Activated CD4-positive, alpha-beta T cell treated with anti-CD3 and anti-CD28 coated beads, Interleukin-2, amount 10 ng/mL, durations not matched to agents 24 days and 14 days (primary cell): Measurements from ENCODE around the gene ANGPTL8. TPM values are rescaled to one million over a fixed set of nuclear protein-coding genes. Genes with fewer than 3 reads are reported as not detected.

Experiments used
- DNase-seq: peaks from one replicate; pipeline ENCODE4 v3.0.0; 2022
- H3K27ac Mint-ChIP-seq: one replicate; pipeline ENCODE4 v1.8.0; 2022; ENCODE audit warnings: mild to moderate bottlenecking, mixed read lengths
- H3K27me3 Mint-ChIP-seq: one replicate; pipeline ENCODE4 v1.8.0; 2022; ENCODE audit warnings: mixed read lengths
- H3K36me3 Mint-ChIP-seq: one replicate; pipeline ENCODE4 v1.8.0; 2022; ENCODE audit warnings: low read depth, mild to moderate bottlenecking, mixed read lengths
- H3K4me1 Mint-ChIP-seq: one replicate; pipeline ENCODE4 v1.8.0; 2021; ENCODE audit warnings: mixed read lengths
- H3K4me3 Mint-ChIP-seq: one replicate; pipeline ENCODE4 v1.8.0; 2022; ENCODE audit warnings: mild to moderate bottlenecking, moderate library complexity, mixed read lengths
- H3K9me3 Mint-ChIP-seq: one replicate; pipeline ENCODE4 v1.8.0; 2021; ENCODE audit warnings: mixed read lengths
- intact Hi-C: fragments of 100-400 bp; cut with micrococcal nuclease; formaldehyde crosslinking; loops from one replicate; pipeline ENCODE4 v1.15.1; 2023
- total RNA-seq: library from RNA; stranded (reverse); gene quantifications from 2 replicates; pipeline ENCODE4 v1.2.3, GENCODE V29; 2022

The ANGPTL8 gene
- total RNA-seq, 1 donor from 2014 or later: not detected

- Mint-ChIP-seq H3K9me3 (no peaks in the 10 kb centered on the region), H3K36me3 (no peaks in the 10 kb centered on the region), H3K27me3 (peaks cover 16% of the 10 kb centered on the region), H3K4me3 (no peak overlapping the region), H3K4me1 (peaks cover 7% of the 10 kb centered on the region), H3K27ac (no peak overlapping the region)
- intact Hi-C loops: loop anchor here (5.0 kb wide), 1 partner anchor 42 kb away; the partner anchor contains the start of gene SPC24
- DNase-seq: no peak
These were observed 40.5 kb upstream of the ANGPTL8 start for GRCh38 chr19:11198769-11199424.

GRCh38 chr19:11199517-11199916 lies 39.9 kb upstream of the ANGPTL8 start:
- peaks cover 16% of the 10 kb centered on the region for H3K27me3 Mint-ChIP-seq
- H3K36me3 Mint-ChIP-seq: no peaks in the 10 kb centered on the region
- no peaks in the 10 kb centered on the region for H3K9me3 Mint-ChIP-seq
- H3K27ac Mint-ChIP-seq: no peak overlapping the region
- no peak overlapping the region for H3K4me3 Mint-ChIP-seq
- no peak for DNase-seq
- intact Hi-C loops: loop anchor here (5.0 kb wide), 1 partner anchor 42 kb away; the partner anchor contains the start of gene SPC24
- peaks cover 7% of the 10 kb centered on the region for H3K4me1 Mint-ChIP-seq

- peaks cover 10% of the 10 kb centered on the region for H3K4me1 Mint-ChIP-seq
- no peaks in the 10 kb centered on the region for H3K9me3 Mint-ChIP-seq
- H3K4me3 Mint-ChIP-seq: no peak overlapping the region
- H3K36me3 Mint-ChIP-seq: no peaks in the 10 kb centered on the region
- no peak overlapping the region for H3K27ac Mint-ChIP-seq
- intact Hi-C loops: loop anchor here (5.0 kb wide), 1 partner anchor 163 kb away; no protein-coding TSS in a partner anchor
- DNase-seq: no peak
- H3K27me3 Mint-ChIP-seq: peaks cover 21% of the 10 kb centered on the region
These were observed 39.3 kb upstream of the ANGPTL8 start for GRCh38 chr19:11200015-11200574.

GRCh38 chr19:11200931-11201330 lies 38.5 kb upstream of the ANGPTL8 start:
- H3K36me3 Mint-ChIP-seq: no peaks in the 10 kb centered on the region
- no peaks in the 10 kb centered on the region for H3K9me3 Mint-ChIP-seq
- intact Hi-C loops: loop anchor here (5.0 kb wide), 1 partner anchor 164 kb away; no protein-coding TSS in a partner anchor
- peaks cover 20% of the 10 kb centered on the region for H3K27me3 Mint-ChIP-seq
- peaks cover 7% of the 10 kb centered on the region for H3K4me1 Mint-ChIP-seq
- DNase-seq: no peak
- H3K4me3 Mint-ChIP-seq: no peak overlapping the region
- no peak overlapping the region for H3K27ac Mint-ChIP-seq

GRCh38 chr19:11201791-11202190 lies 37.6 kb upstream of the ANGPTL8 start:
- H3K27ac Mint-ChIP-seq: no peak overlapping the region
- H3K4me3 Mint-ChIP-seq: no peak overlapping the region
- peaks cover 5% of the 10 kb centered on the region for H3K4me1 Mint-ChIP-seq
- intact Hi-C loops: loop anchor here (5.0 kb wide), 1 partner anchor 164 kb away; no protein-coding TSS in a partner anchor
- H3K36me3 Mint-ChIP-seq: no peaks in the 10 kb centered on the region
- H3K9me3 Mint-ChIP-seq: no peaks in the 10 kb centered on the region
- no peak for DNase-seq
- H3K27me3 Mint-ChIP-seq: peaks cover 17% of the 10 kb centered on the region

- Mint-ChIP-seq H3K27me3 (peaks cover 17% of the 10 kb centered on the region), H3K27ac (no peak overlapping the region), H3K4me3 (no peak overlapping the region), H3K36me3 (no peaks in the 10 kb centered on the region), H3K9me3 (no peaks in the 10 kb centered on the region), H3K4me1 (peaks cover 2% of the 10 kb centered on the region)
- no peak for DNase-seq
- intact Hi-C loops: loop anchor here (5.0 kb wide), 1 partner anchor 165 kb away; no protein-coding TSS in a partner anchor
These were observed 36.8 kb upstream of the ANGPTL8 start for GRCh38 chr19:11202488-11203193.

GRCh38 chr19:11203194-11204075 lies 36.0 kb upstream of the ANGPTL8 start:
- peak; percentile 79 for DNase-seq
- H3K27ac Mint-ChIP-seq: no peak overlapping the region
- H3K4me3 Mint-ChIP-seq: no peak overlapping the region

GRCh38 chr19:11204076-11204602 lies 35.3 kb upstream of the ANGPTL8 start:
- DNase-seq: no peak
- H3K9me3 Mint-ChIP-seq: no peaks in the 10 kb centered on the region
- H3K4me3 Mint-ChIP-seq: no peak overlapping the region
- H3K27ac Mint-ChIP-seq: no peak overlapping the region
- intact Hi-C loops: loop anchor here (2.0 to 5.0 kb wide), 2 partner anchors 67 to 167 kb away; no protein-coding TSS in a partner anchor
- peaks cover 2% of the 10 kb centered on the region for H3K4me1 Mint-ChIP-seq
- H3K27me3 Mint-ChIP-seq: peaks cover 14% of the 10 kb centered on the region
- H3K36me3 Mint-ChIP-seq: no peaks in the 10 kb centered on the region

More at GRCh38 chr19:11203194-11204075, 36.0 kb upstream of the ANGPTL8 start:
- H3K4me1 Mint-ChIP-seq: peaks cover 2% of the 10 kb centered on the region
- no peaks in the 10 kb centered on the region for H3K36me3 Mint-ChIP-seq
- H3K9me3 Mint-ChIP-seq: no peaks in the 10 kb centered on the region
- intact Hi-C loops: loop anchor here (2.0 to 5.0 kb wide), 2 partner anchors 67 to 166 kb away; no protein-coding TSS in a partner anchor
- H3K27me3 Mint-ChIP-seq: peaks cover 16% of the 10 kb centered on the region

GRCh38 chr19:11204943-11205349 lies 34.5 kb upstream of the ANGPTL8 start:
- Mint-ChIP-seq H3K4me3 (no peak overlapping the region), H3K4me1 (peaks cover 2% of the 10 kb centered on the region), H3K9me3 (peaks cover under 1% of the 10 kb centered on the region), H3K36me3 (no peaks in the 10 kb centered on the region), H3K27ac (no peak overlapping the region), H3K27me3 (peaks cover 13% of the 10 kb centered on the region)
- no peak for DNase-seq
- intact Hi-C loops: loop anchor here (2.0 to 5.0 kb wide), 2 partner anchors 68 to 168 kb away; no protein-coding TSS in a partner anchor

- DNase-seq: no peak
- H3K36me3 Mint-ChIP-seq: no peaks in the 10 kb centered on the region
- no peak overlapping the region for H3K4me3 Mint-ChIP-seq
- intact Hi-C loops: loop anchor here (2.0 kb wide), 1 partner anchor 69 kb away; no protein-coding TSS in a partner anchor
- H3K27ac Mint-ChIP-seq: no peak overlapping the region
- H3K4me1 Mint-ChIP-seq: peaks cover 2% of the 10 kb centered on the region
- H3K9me3 Mint-ChIP-seq: peaks cover 11% of the 10 kb centered on the region
- H3K27me3 Mint-ChIP-seq: peaks cover 13% of the 10 kb centered on the region
These were observed 33.4 kb upstream of the ANGPTL8 start for GRCh38 chr19:11205939-11206570.

- DNase-seq: no peak
- peaks cover 2% of the 10 kb centered on the region for H3K4me1 Mint-ChIP-seq
- peaks cover 10% of the 10 kb centered on the region for H3K27me3 Mint-ChIP-seq
- H3K4me3 Mint-ChIP-seq: no peak overlapping the region
- H3K9me3 Mint-ChIP-seq: peaks cover 13% of the 10 kb centered on the region
- intact Hi-C loops: no loop called here
- H3K36me3 Mint-ChIP-seq: no peaks in the 10 kb centered on the region
- H3K27ac Mint-ChIP-seq: no peak overlapping the region
These were observed 30.6 kb upstream of the ANGPTL8 start for GRCh38 chr19:11208561-11209471.
